GM23338 (cell line): Measurements from ENCODE around the gene ABCC1. TPM values are rescaled to one million over a fixed set of nuclear protein-coding genes. Genes with fewer than 3 reads are reported as not detected.
"Not testable (repeated sequence)": the region's sequence is repeated elsewhere in the genome, so short reads cannot be mapped to it uniquely, and the experiment has no call there.

ENCODE experiments used
- ATAC-seq: fragments of 200-7000 bp; cut with Tn5 transposase; 3 replicates; pipeline ENCODE4 v1.9.1; 2020
- DNase-seq: peaks from one replicate; pipeline ENCODE4 v3.0.0-alpha.2; 2015; ENCODE audit warnings: low spot score
- H2AFZ ChIP-seq: fragments of 200-600 bp; sonication (generic); 2 replicates; pipeline ENCODE4 v1.8.0; 2016; ENCODE audit warnings: antibody characterized with exemption, mild to moderate bottlenecking, moderate library complexity
- H3F3A ChIP-seq: fragments of 200-600 bp; sonication (generic); replicated peaks from 2 replicates; pipeline ENCODE4 v1.8.0; 2017; ENCODE audit warnings: antibody characterized with exemption, mixed run types, low read depth
- H3K27ac ChIP-seq: fragments of 200-600 bp; sonication (generic); 2 replicates; pipeline ENCODE4 v1.6.1; 2016; ENCODE audit warnings: low read depth
- H3K27me3 ChIP-seq: fragments of 200-600 bp; sonication (generic); 2 replicates; pipeline ENCODE4 v1.8.0; 2016; ENCODE audit warnings: mild to moderate bottlenecking, mixed run types, moderate library complexity; ENCODE audit not compliant: insufficient read depth
- H3K36me3 ChIP-seq: fragments of 200-600 bp; sonication (generic); 2 replicates; pipeline ENCODE4 v1.8.0; 2016; ENCODE audit warnings: mild to moderate bottlenecking; ENCODE audit not compliant: insufficient read depth
- H3K4me1 ChIP-seq: fragments of 200-600 bp; sonication (generic); 2 replicates; pipeline ENCODE4 v1.8.0; 2016; ENCODE audit warnings: mild to moderate bottlenecking, moderate library complexity; ENCODE audit not compliant: insufficient read depth
- H3K4me2 ChIP-seq: fragments of 200-600 bp; sonication (generic); 2 replicates; pipeline ENCODE4 v1.7.1; 2017; ENCODE audit warnings: mixed run types
- H3K4me3 ChIP-seq: fragments of 200-600 bp; sonication (generic); 2 replicates; pipeline ENCODE4 v1.6.1; 2016; ENCODE audit warnings: mixed run types
- H3K79me2 ChIP-seq: fragments of 200-600 bp; sonication (generic); replicated peaks from 2 replicates; pipeline ENCODE4 v1.8.0; 2017; ENCODE audit warnings: mild to moderate bottlenecking; ENCODE audit not compliant: insufficient read depth
- H3K9me2 ChIP-seq: fragments of 200-600 bp; sonication (generic); 2 replicates; pipeline ENCODE4 v1.8.0; 2017; ENCODE audit not compliant: insufficient read depth
- H4K20me1 ChIP-seq: fragments of 200-600 bp; sonication (generic); replicated peaks from 2 replicates; pipeline ENCODE4 v1.8.0; 2017; ENCODE audit warnings: mild to moderate bottlenecking; ENCODE audit not compliant: insufficient read depth
- H3K27ac Mint-ChIP-seq: 2 replicates; pipeline ENCODE4 v1.8.0; 2020; ENCODE audit warnings: inconsistent platforms, mild to moderate bottlenecking, moderate library complexity, mixed read lengths
- H3K27me3 Mint-ChIP-seq: 3 replicates; pipeline ENCODE4 v1.8.0; 2022; ENCODE audit warnings: low read depth, mild to moderate bottlenecking, moderate library complexity, mixed read lengths, inconsistent platforms; ENCODE audit not compliant: insufficient read depth, poor library complexity
- H3K36me3 Mint-ChIP-seq: 3 replicates; pipeline ENCODE4 v1.8.0; 2021; ENCODE audit warnings: low read depth, mild to moderate bottlenecking, inconsistent platforms, moderate library complexity, mixed read lengths
- H3K4me1 Mint-ChIP-seq: 3 replicates; pipeline ENCODE4 v1.8.0; 2020; ENCODE audit warnings: mild to moderate bottlenecking, inconsistent platforms, mixed read lengths
- H3K4me3 Mint-ChIP-seq: 3 replicates; pipeline ENCODE4 v1.8.0; 2021; ENCODE audit warnings: moderate library complexity, mild to moderate bottlenecking, inconsistent platforms, mixed read lengths
- H3K9me3 Mint-ChIP-seq: 3 replicates; pipeline ENCODE4 v1.8.0; 2020; ENCODE audit warnings: moderate library complexity, mild to moderate bottlenecking, inconsistent platforms, mixed read lengths
- CTCF ChIP-seq, 2 experiments: fragments of 200-600 bp in 1 of 2; sonication (generic) in 1 of 2; conservative IDR thresholded peaks; 2 replicates each; pipeline versions ENCODE4 v1.5.1 to v1.6.1; 2016 to 2017; ENCODE audit warnings: antibody characterized with exemption in 2 of 2, low read depth in 2 of 2, mild to moderate bottlenecking in 2 of 2, moderate library complexity in 1 of 2
- ETS1 ChIP-seq: IDR thresholded peaks from 2 replicates; pipeline ENCODE4 v1.6.1; 2016; ENCODE audit warnings: antibody characterized with exemption
- EZH2phosphoT487 ChIP-seq: fragments of 200-600 bp; sonication (generic); IDR thresholded peaks from one replicate; pipeline ENCODE4 v1.8.1; 2018; ENCODE audit warnings: antibody characterized with exemption; ENCODE audit not compliant: unreplicated experiment
- POLR2AphosphoS5 ChIP-seq: IDR thresholded peaks from 2 replicates; pipeline ENCODE4 v1.6.1; 2016; ENCODE audit warnings: antibody characterized with exemption, low read depth
- STAT1 ChIP-seq: IDR thresholded peaks from one replicate; pipeline ENCODE4 v1.6.1; 2016; ENCODE audit warnings: antibody characterized with exemption; ENCODE audit not compliant: unreplicated experiment
- ZNF462 ChIP-seq: fragments of 250-450 bp; sonication (Bioruptor Pico); IDR thresholded peaks from 2 replicates; pipeline ENCODE4 v1.5.0; 2020; ENCODE audit warnings: mild to moderate bottlenecking, moderate library complexity
- polyA plus RNA-seq: library from polyadenylated mRNA; unstranded; fragments of >200 nt; fragmentation: Nextera tagmentation; extraction: Ambion mirVana; gene quantifications from 2 replicates; pipeline ENCODE4 v1.2.1, GENCODE V29; 2016
- total RNA-seq: library from RNA; depleted of rRNA; stranded (reverse); fragments of >200 nt; shearing (Covaris generic); gene quantifications from 2 replicates; pipeline ENCODE4 v1.2.3, GENCODE V29; 2014

The ABCC1 gene
- total and polyA plus RNA-seq, 2 experiments from 2014 or later = 11.0 to 46.6 TPM

GRCh38 chr16:15955425-15955824 lies 6.0 kb downstream of the ABCC1 start:
- Histone ChIP-seq H3K4me1 (peaks cover 43% of the 10 kb centered on the region), H2AFZ (no peak overlapping the region), H3K4me3 (no peak overlapping the region), H3K27ac (no peak overlapping the region), H3K27me3 (no peaks in the 10 kb centered on the region), H3K36me3 (no peaks in the 10 kb centered on the region), H3K9me2 (no peaks in the 10 kb centered on the region), H3F3A (peaks cover 3% of the 10 kb centered on the region; the same call in 1 of the 2 replicates), H3K4me2 (no peak overlapping the region), H3K79me2 (peaks cover 100% of the 10 kb centered on the region), H4K20me1 (peaks cover 58% of the 10 kb centered on the region)
- H3K4me1 Mint-ChIP-seq = peaks cover 25% of the 10 kb centered on the region
- H3K36me3 Mint-ChIP-seq = peaks cover 14% of the 10 kb centered on the region
- no peak overlapping the region for H3K27ac Mint-ChIP-seq
- no peak for DNase-seq
- H3K4me3 Mint-ChIP-seq = no peak overlapping the region
- peaks cover 14% of the 10 kb centered on the region for H3K27me3 Mint-ChIP-seq
- no peak for TF ChIP-seq ETS1
- TF ChIP-seq ZNF462 (CRISPR knock-in tag) = no peak
- TF ChIP-seq CTCF (conservative IDR thresholded peaks at IDR 0.05; ENCODE audit: low read depth in 2 of 2) = no peak
- TF ChIP-seq POLR2AphosphoS5 = no peak
- no peak for TF ChIP-seq STAT1
- no peak for TF ChIP-seq EZH2phosphoT487
- no peaks in the 10 kb centered on the region for H3K9me3 Mint-ChIP-seq
- no peak for ATAC-seq

- not testable (repeated sequence) for DNase-seq
These were observed 6.7 kb downstream of the ABCC1 start for GRCh38 chr16:15956106-15956505.

More at GRCh38 chr16:15956106-15956505, 6.7 kb downstream of the ABCC1 start:
- not testable (repeated sequence) for H3K4me3 Mint-ChIP-seq, H3K27ac ChIP-seq, H3F3A ChIP-seq, H3K9me3 Mint-ChIP-seq, H3K27ac Mint-ChIP-seq, ATAC-seq, H2AFZ ChIP-seq, H3K9me2 ChIP-seq, H3K4me3 ChIP-seq, H3K36me3 ChIP-seq, H3K27me3 ChIP-seq, H3K4me2 ChIP-seq
- peaks cover 19% of the 10 kb centered on the region for H3K36me3 Mint-ChIP-seq
- peaks cover 25% of the 10 kb centered on the region for H3K4me1 Mint-ChIP-seq
- H3K79me2 ChIP-seq = peaks cover 100% of the 10 kb centered on the region
- H4K20me1 ChIP-seq = peaks cover 60% of the 10 kb centered on the region
- H3K4me1 ChIP-seq = peaks cover 45% of the 10 kb centered on the region
- H3K27me3 Mint-ChIP-seq = peaks cover 14% of the 10 kb centered on the region
